K562 (cell line): ENCODE measurements around the gene POT1. TPM values are rescaled to one million over a fixed set of nuclear protein-coding genes. Genes with fewer than 3 reads are reported as not detected.

ENCODE experiments used
- ATAC-seq: fragments of 200-7000 bp; cut with Tn5 transposase; 3 replicates; pipeline ENCODE4 v1.9.1; 2020; ENCODE audit warnings: moderate library complexity
- BruUV-seq: library from RNA; stranded (reverse); fragments of 400-500 nt; replicated peaks from 2 replicates; lab custom pipeline; 2021; lab: Mats Ljungman, UMichigan
- CTCF ChIA-PET: fragments of 300-600 bp; formaldehyde crosslinking; extraction: SDS; loops from one replicate; lab custom pipeline; 2021; ENCODE audit warnings: low intra/inter-chr PET ratio; lab: Yijun Ruan, JAX
- POLR2A ChIA-PET: fragments of 300-600, 350-650 bp; sonication (Branson Sonifier 250); formaldehyde crosslinking; extraction: SDS; loops from one replicate; lab custom pipeline; 2021; ENCODE audit warnings: antibody characterized with exemption, inconsistent platforms; lab: Yijun Ruan, JAX
- DNase-seq, 4 experiments: peaks; one replicate each; pipeline versions ENCODE4 v3.0.0 to v3.0.0-alpha.2; 2011 to 2018; ENCODE audit warnings: low spot score in 3 of 4, mixed read lengths in 3 of 4; ENCODE audit errors: extremely low read depth in 1 of 4
- FAIRE-seq: peaks from 2 replicates; lab custom pipeline; 2011; peaks lifted over from hg19 to GRCh38; lab: Jason Lieb, UNC
- H2AFZ ChIP-seq: 2 replicates; pipeline ENCODE4 v1.6.0; 2011; ENCODE audit warnings: low read depth, low read length, control low read depth, inconsistent platforms
- H3K27ac ChIP-seq: fragments of 200-600 bp; 3 replicates; pipeline ENCODE4 v1.8.0; 2011; ENCODE audit warnings: low read depth, mild to moderate bottlenecking, control low read depth, inconsistent platforms, low read length, moderate library complexity, mixed read lengths; ENCODE audit errors: extremely low read depth
- H3K27me3 ChIP-seq, 2 experiments: fragments of 300-600 bp in 1 of 2; 2 replicates in 1 of 2; 3 replicates in 1 of 2; pipeline versions ENCODE4 v1.6.0 to v1.8.0; 2011; ENCODE audit warnings: inconsistent platforms in 2 of 2, low read length in 2 of 2, mild to moderate bottlenecking in 1 of 2, mixed read lengths in 1 of 2, moderate library complexity in 1 of 2; ENCODE audit not compliant: control insufficient read depth in 2 of 2, insufficient read depth in 2 of 2
- H3K36me3 ChIP-seq: fragments of 300-600 bp; 3 replicates; pipeline ENCODE4 v1.8.0; 2011; ENCODE audit warnings: mild to moderate bottlenecking, low read length, inconsistent platforms; ENCODE audit not compliant: control insufficient read depth, insufficient read depth
- H3K4me1 ChIP-seq, 2 experiments: fragments of 200-600 bp in 1 of 2; replicated peaks in 1 of 2; 2 replicates in 1 of 2; 3 replicates in 1 of 2; pipeline versions ENCODE4 v1.5.1 to v1.8.0; 2011; ENCODE audit warnings: inconsistent platforms in 2 of 2, low read length in 2 of 2, mild to moderate bottlenecking in 1 of 2, mixed read lengths in 1 of 2, moderate library complexity in 1 of 2; ENCODE audit not compliant: control insufficient read depth in 2 of 2, insufficient read depth in 2 of 2
- H3K4me2 ChIP-seq: 2 replicates; pipeline ENCODE4 v1.6.1; 2011; ENCODE audit warnings: low read length, control low read depth, inconsistent platforms, mixed read lengths; ENCODE audit not compliant: insufficient read depth
- H3K4me3 ChIP-seq: fragments of 200-600 bp; sonication (generic), shearing (Covaris generic); 2 replicates; pipeline ENCODE4 v1.5.1; 2016; ENCODE audit warnings: control low read depth, inconsistent platforms
- H3K79me2 ChIP-seq: fragments of 200-600 bp; 3 replicates; pipeline ENCODE4 v1.8.0; 2011; ENCODE audit warnings: low read length, inconsistent platforms; ENCODE audit not compliant: control insufficient read depth, insufficient read depth
- H3K9ac ChIP-seq, 2 experiments: 2 replicates each; pipeline versions ENCODE4 v1.6.0 to v1.6.1; 2011; ENCODE audit warnings: low read depth in 2 of 2, low read length in 2 of 2, control low read depth in 1 of 2, inconsistent platforms in 1 of 2, mild to moderate bottlenecking in 1 of 2, mixed read lengths in 1 of 2; ENCODE audit not compliant: insufficient read depth in 1 of 2
- H3K9me1 ChIP-seq: one replicate; pipeline ENCODE4 v1.6.0; 2011; ENCODE audit warnings: inconsistent platforms, mild to moderate bottlenecking, low read length, moderate library complexity; ENCODE audit not compliant: control insufficient read depth, insufficient read depth
- H3K9me3 ChIP-seq: replicated peaks from 2 replicates; pipeline ENCODE4 v1.5.1; 2011; ENCODE audit warnings: low read depth, low read length, inconsistent platforms; ENCODE audit not compliant: control insufficient read depth, insufficient read depth
- H4K20me1 ChIP-seq: replicated peaks from 2 replicates; pipeline ENCODE4 v1.6.1; 2011; ENCODE audit warnings: low read length, inconsistent platforms, mixed read lengths; ENCODE audit not compliant: control insufficient read depth, insufficient read depth
- FOXK1 ChIP-seq: sonication (generic); formaldehyde crosslinking; IDR thresholded peaks from 2 replicates; pipeline ENCODE4 v1.8.0; 2022; ENCODE audit warnings: missing genetic modification reagents, mild to moderate bottlenecking, borderline replicate concordance
- MCM7 ChIP-seq, 2 experiments: fragments of 450-650 bp; IDR thresholded peaks; 2 replicates each; pipeline ENCODE4 v1.6.1; 2016 to 2018
- NFE2 ChIP-seq: IDR thresholded peaks from 2 replicates; pipeline ENCODE4 v1.6.1; 2014; ENCODE audit warnings: antibody characterized with exemption, low read depth
- ZBTB11 ChIP-seq, 3 experiments: fragments of 200-800 bp in 1 of 3; fragments of 250-450 bp in 1 of 3; fragments of 450-650 bp in 1 of 3; sonication (Bioruptor Pico) in 1 of 3; sonication (Bioruptor generic) in 1 of 3; formaldehyde crosslinking in 1 of 3; IDR thresholded peaks; 2 replicates each; pipeline versions ENCODE4 v1.6.1 to v1.8.0; 2016 to 2022; ENCODE audit warnings: mild to moderate bottlenecking in 2 of 3, missing genetic modification characterization in 2 of 3, missing compliant biosample characterization in 1 of 3, moderate library complexity in 1 of 3
- WGBS: fragments of 100-300 bp; shearing (Covaris generic); methylation state at CpG from one replicate; pipeline ENCODE4 v1.1.6; 2016; ENCODE audit warnings: low coverage, mixed read lengths; ENCODE audit not compliant: insufficient coverage; ENCODE audit errors: missing lambda C conversion rate; 5-methylcytosine and 5-hydroxymethylcytosine counted together
- in situ Hi-C: fragments of 300-500 bp; cut with MboI; formaldehyde crosslinking; loops from 4 replicates; pipeline ENCODE4 v1.15.0; 2018; ENCODE audit warnings: inconsistent platforms, mixed read lengths
- intact Hi-C: fragments of 100-400 bp; cut with micrococcal nuclease; formaldehyde crosslinking; loops from 2 replicates; pipeline ENCODE4 v1.14.2; 2022
- polyA plus RNA-seq, 8 experiments: library from polyadenylated mRNA; depleted of rRNA in 4 of 8; stranded (reverse) in 5 of 8; unstranded in 3 of 8; fragments of >200 nt; fragmentation: Nextera tagmentation in 2 of 8; fragmentation: Illumina TruSeq in 1 of 8; extraction: Ambion mirVana in 2 of 8; extraction: Trizol in 1 of 8; gene quantifications; 2 replicates each; pipeline versions ENCODE4 v1.2.1 to v1.2.3, GENCODE V29; 2011 to 2014; ENCODE audit warnings: inconsistent platforms in 1 of 8, missing spikeins in 1 of 8
- total RNA-seq, 7 experiments: library from RNA; depleted of rRNA in 6 of 7; stranded (reverse); fragments of >200 nt in 6 of 7; fragmentation: Illumina TruSeq in 2 of 7; extraction: Trizol in 2 of 7; gene quantifications; 2 replicates each; pipeline versions ENCODE4 v1.2.1 to v1.2.3, GENCODE V29; 2011 to 2021; ENCODE audit warnings: low replicate concordance in 1 of 7
- TF ChIP-seq, protein P1 (sequence below): fragments of 450-650 bp; IDR thresholded peaks from 2 replicates; pipeline ENCODE4 v1.6.1; 2016; ENCODE audit warnings: antibody characterized with exemption

The POT1 gene
- total and polyA plus RNA-seq, 9 of the 15 experiments (the other 6 are each of a cell fraction or from before 2014, with no cell fraction given) = 37.9 to 140 (median 63.6) TPM

GRCh38 chr7:124813994-124814798, 115.4 kb downstream of the POT1 start:
- Histone ChIP-seq H3K9me3 (no peaks in the 10 kb centered on the region), H3K27me3 (no peaks in the 10 kb centered on the region), H2AFZ (no peak overlapping the region), H3K9me1 (no peaks in the 10 kb centered on the region), H3K4me2 (no peak overlapping the region)
- CTCF ChIA-PET = no interaction called here
- ATAC-seq (peak; percentile 57; the same call in 1 of the 3 replicates), DNase-seq (no peak)
- TF ChIP-seq, protein P1, sequence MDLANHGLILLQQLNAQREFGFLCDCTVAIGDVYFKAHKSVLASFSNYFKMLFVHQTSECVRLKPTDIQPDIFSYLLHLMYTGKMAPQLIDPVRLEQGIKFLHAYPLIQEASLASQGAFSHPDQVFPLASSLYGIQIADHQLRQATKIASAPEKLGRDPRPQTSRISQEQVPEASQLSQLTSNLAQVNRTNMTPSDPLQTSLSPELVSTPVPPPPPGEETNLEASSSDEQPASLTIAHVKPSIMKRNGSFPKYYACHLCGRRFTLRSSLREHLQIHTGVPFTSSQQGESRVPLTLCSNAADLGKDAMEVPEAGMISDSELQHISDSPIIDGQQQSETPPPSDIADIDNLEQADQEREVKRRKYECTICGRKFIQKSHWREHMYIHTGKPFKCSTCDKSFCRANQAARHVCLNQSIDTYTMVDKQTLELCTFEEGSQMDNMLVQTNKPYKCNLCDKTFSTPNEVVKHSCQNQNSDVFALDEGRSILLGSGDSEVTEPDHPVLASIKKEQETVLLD = no peak
- TF ChIP-seq FOXK1 (CRISPR knock-in tag) (no peak), MCM7 (IDR thresholded peaks at IDR 0.05) (no peak), ZBTB11 (CRISPR knock-in tag; IDR thresholded peaks at IDR 0.05) (peak in 1 of 3 experiments; percentile 58; a peak in 1 of 6 replicates), NFE2 (peak; percentile 56)
- TF ChIP-seq, all 486 proteins: peak for 2
- Histone ChIP-seq H3K9ac (no peak overlapping the region), H3K27ac (no peak overlapping the region), H3K36me3 (no peaks in the 10 kb centered on the region), H3K4me1 (no peaks in the 10 kb centered on the region), H4K20me1 (no peaks in the 10 kb centered on the region), H3K79me2 (no peaks in the 10 kb centered on the region), H3K4me3 (no peak overlapping the region)
- no peak for FAIRE-seq
- BruUV-seq = no TSS peak
- POLR2A ChIA-PET = interaction anchor here (1.0 kb wide), 1 partner anchor 10 kb away, joined by 3 read pairs; no protein-coding TSS in a partner anchor
- intact Hi-C loops (no loop called here), in situ Hi-C loops (no loop called here)
- 2% methylated on average over 2 of the region's 2 CpGs for WGBS
